GM18502 (cell line): Measurements from ENCODE around the gene ZFHX3.

Experiments used
- ATAC-seq: cut with Tn5 transposase; IDR thresholded peaks from one replicate; pipeline ENCODE4 v1.9.1; 2021; ENCODE audit warnings: mild to moderate bottlenecking; ENCODE audit not compliant: unreplicated experiment, poor library complexity

The ZFHX3 gene

DNA sequence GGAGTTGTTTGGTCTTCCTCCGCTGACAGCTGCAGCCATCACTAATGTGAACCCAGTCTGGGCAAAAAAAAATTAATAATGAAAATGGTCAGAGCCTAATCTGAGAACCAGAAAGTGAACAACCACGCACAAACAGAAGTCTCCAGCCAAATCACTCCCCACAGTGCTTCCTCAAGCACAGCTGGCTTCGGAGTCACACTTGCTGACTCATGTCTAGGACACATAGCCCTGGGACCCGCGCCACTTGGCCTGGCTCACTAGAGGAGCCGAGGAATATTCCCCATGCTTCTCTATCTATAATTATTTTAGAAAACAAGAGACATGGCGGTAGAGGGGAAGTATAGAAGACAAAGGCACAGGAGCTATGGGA is 109.1 kb downstream of the ZFHX3 start:
- ATAC-seq: no peak

DNA sequence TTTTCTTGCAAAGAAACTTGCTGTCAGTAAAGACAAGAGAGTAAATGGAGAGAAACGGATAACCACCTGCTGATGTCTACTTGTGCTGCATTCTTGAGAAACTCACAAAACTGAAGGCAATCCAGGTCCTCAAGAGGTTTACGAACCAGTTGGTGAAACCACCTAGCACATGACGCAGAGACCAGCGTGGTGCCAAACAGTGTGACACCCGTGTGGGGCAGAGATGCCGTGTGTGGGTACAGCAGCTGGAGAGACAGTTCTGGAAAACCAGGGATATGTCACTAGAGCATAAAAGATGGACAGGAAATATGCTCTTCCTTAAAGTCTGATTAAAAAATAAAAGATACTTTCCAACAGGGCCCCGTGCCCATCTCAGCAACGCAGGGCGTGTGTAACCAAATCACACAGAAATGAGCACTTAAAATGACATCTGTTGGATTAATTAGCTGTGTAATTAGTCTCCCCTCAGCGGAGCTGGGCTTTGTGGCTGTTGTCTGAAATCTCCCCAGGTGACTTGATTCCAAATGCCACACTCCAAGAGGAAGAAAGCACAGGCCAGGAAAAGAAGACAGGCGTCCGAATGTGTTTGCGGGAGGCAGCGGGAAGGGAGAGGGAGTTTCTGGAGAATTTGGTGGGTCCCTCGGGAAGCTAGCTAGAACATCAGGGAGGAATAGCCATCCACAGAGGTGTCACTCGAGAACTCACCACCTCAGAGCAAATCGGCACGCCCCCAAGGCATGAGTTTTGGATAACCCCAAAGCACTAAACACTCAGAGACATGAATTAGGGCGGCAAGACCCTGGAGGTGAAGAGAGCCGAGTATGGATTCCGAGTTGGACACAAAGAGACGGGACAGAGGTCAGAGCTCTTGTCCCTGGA is 109.8 kb downstream of the ZFHX3 start:
- ATAC-seq: no peak

- ATAC-seq: no peak
Measured at GRCh38 chr16:72937360-72937759, 110.6 kb downstream of the ZFHX3 start.

GRCh38 chr16:72936408-72936807 is 111.5 kb downstream of the ZFHX3 start:
- no peak for ATAC-seq

DNA sequence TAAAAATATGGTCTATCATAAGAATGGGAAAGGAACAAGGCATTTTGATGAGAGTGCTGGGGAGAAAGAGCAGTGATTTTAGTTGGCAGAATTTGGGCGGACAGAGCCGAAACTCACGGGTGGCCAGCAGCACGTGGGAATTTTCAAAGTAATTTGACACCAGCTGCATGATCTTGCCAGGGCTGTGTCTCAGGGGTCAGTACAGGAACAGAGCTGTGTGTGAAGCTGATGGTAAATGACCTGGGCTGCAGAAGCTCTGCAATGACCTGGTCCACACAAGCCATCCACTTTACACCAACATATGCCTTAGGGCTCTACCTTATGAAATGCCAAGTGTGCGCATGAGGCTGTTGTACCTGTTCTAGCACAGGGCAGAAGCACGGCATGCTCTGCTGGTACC is 112.0 kb downstream of the ZFHX3 start:
- ATAC-seq: no peak

GRCh38 chr16:72934636-72935403 is 113.1 kb downstream of the ZFHX3 start:
- no peak for ATAC-seq

GRCh38 chr16:72932677-72933335 is 115.1 kb downstream of the ZFHX3 start:
- no peak for ATAC-seq

DNA sequence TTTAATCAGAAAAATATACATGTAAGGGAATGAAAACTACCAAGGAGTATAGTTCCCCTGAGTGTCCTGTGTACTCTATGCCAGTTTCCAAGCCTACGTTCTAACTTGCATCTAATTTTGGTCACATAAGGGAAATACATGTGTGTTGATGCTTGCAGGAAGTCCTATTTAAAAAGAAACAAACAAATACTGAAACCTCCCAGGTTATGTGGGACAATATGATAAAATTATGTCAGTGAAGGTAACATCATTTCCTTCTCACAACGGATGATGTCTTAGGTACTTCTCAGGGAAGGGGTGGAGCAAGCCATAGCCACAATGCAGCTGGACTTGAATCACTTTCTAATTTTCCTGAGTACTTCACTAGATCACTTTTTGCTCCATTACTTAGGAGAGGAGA is 115.9 kb downstream of the ZFHX3 start:
- ATAC-seq: no peak

DNA sequence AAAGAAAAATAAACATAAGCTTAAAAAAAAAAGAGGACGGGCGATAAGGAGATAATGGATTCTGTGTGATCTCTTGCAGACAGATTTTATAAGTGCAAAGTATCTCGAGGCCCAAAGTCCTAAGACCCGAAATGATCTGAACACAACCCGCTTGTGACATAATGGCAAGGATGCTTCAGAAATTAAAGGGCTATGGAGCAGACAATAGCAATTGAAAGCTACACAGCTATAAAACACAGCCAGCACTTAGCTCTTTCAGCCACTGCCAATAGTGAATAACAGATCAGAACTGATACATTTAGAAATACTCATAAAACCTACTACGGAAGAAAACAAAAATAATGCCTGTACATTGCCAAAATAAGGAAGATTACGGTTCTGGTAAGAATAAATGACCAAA is 117.5 kb downstream of the ZFHX3 start:
- no peak for ATAC-seq

DNA sequence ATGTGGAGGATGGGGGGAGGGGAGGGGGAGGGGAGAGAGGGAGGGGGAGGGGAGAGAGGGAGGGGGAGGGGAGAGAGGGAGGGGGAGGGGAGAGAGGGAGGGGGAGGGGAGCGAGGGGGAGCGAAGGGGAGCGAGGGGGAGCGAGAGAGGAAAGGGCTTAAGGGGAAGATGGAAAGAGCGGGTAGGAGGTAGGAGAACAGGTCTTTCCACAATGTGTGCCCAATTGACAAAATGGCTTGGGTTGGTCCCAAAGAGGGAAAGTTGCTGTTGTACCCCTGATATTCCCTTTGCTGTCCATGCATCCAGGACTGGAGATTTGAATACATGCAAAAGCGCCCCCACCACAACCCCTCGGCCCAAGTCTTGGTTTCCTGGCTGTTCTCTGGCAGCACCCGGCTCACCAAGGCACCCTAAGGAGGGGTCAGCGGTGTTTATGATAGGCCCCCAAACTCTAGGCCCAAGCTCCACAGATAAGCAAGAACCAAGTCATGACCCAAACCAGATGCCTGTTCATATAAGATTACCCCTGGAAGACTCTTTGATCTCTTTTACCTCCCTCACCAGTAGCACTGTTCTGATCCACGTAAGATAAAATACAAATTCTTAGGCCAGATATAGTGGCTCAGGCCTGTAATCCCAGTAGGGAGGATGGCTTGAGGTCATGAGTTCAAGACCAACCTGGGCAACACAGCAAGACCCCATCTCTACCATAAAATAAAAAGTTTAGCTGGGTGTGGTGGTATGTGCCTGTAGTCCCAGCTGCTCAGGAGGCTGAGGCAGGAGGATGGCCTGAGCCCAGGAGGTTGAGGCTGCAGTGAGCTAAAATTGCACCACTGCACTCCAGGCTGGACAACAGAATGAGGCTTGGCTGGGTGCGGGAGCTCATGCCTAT is 119.6 kb downstream of the ZFHX3 start:
- ATAC-seq: no peak

GRCh38 chr16:72927199-72928089 is 120.5 kb downstream of the ZFHX3 start:
- no peak for ATAC-seq

DNA sequence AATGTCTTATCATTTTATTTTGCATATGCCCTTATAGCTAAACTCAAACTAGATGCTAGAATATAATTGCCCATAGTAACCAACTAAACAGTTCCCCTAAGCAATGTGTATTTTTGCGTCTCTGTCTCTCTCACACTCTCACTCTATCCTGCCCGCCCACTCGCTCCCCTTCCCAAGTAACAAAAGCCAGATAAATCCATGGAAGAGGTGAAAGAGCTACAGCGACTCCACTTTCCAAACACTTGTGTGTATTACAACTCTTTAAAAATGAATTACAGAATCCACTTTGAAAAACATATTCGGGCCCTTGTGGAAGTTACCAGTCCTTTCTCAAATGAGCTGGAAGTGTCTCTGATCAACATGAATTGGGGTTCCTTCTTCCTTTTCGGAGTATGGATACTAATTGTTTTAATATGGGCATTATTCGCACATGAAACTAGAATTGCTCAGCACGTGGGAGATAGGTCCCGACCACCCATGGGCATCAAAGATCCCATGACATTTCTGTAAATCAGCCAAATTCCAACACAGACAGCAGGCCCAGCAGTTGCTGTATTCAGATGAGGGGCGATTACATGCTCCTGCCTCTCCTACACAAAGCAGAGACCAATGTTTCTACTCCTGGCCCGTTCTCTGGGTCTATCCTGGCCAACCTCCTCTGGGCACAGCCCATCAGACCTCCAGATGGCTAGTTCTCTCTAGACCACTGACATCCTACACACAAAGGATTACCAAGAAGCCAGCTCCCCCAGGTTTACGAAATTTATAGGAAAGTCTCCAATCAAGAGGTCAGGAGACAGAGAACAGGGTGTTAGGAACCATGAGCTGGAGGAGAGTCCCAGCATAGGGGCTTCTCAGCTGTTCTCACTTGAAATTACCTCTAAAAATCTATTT is 121.5 kb downstream of the ZFHX3 start:
- no peak for ATAC-seq

DNA sequence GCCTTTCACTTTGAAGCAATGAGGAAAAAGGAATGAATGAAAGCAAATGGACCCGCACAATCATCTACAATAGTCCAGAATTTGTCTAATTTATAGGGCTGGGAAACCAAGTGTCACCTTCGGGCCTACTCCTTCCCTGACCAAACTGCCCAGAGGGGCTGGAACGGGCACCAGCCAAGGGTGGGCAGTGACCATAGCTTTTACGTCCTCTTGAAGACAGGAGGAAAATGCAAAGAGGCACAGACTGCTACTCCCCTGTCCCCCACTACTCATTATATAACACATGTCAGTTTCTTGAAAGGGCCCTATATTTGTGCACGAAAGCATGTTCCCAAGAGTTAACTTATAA is 122.3 kb downstream of the ZFHX3 start:
- no peak for ATAC-seq

DNA sequence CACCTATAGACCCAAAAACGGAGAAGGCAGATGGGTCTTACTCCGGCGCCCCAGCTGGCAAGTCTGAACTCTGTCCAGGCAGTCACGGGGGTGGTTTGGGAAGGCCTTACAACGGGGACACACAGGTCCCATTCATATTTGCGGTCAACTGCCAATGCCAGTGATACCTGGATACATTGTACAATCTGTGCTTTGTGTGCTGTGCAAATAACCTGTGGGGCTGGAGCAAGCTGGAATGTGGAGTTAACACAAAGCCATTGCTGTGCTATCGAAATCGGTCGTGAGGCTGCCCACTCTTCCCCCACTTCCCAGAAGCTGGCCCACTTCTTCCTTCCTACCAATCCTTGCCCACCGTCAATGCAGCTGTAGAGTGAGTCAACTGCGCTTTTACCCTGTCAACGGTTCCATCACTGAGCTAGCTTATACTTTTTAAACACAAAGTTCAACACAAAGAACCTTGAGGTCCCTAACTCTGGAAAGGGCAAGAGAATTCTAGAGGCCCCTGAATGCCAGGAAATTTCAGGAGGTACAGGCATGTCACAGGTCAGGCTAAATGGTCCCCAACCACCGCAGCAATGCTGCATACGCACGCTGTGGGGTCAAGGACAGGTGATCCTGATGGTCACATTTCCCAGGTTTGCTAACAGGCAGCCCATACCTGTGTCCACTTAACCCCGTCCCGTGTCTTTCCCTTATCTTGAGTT is 122.8 kb downstream of the ZFHX3 start:
- no peak for ATAC-seq

- no peak for ATAC-seq
Measured at GRCh38 chr16:72924537-72924926, 123.4 kb downstream of the ZFHX3 start.

DNA sequence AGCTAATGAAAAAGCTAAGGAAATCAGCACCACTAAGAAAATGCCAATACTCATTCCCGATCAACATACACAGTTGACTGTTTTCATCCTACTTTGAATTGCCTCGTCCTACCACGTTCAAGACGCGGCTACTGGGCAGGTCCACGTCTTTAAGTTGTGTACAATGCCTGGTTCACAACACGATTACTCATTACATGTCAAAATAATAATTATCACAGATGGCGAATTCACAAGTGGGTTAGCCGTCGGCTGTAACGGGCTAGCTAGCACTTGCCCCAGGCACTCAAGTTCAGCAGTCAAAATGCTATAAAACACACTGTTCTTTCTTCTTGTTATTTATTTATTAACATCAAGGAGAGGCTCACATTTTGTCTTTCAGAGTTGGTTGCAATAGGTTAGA is 124.2 kb downstream of the ZFHX3 start:
- ATAC-seq: no peak

DNA sequence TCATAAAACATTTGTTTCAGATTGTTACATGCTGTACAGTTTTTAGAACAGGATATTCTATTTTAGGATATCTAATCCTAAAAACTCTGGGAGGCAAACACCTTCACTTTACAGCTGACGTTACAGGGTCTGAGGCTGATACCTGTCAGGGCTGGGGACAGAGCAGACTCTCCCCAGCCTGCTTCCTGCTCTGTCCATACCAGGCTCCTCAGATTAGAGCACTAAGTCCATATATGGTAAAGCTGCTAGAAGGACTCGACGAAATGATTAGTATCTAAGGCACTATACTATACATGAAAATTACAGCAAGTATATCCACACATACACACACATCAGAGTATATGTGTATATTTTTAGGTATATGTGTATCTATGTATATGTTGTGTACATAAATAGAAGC is 125.2 kb downstream of the ZFHX3 start:
- no peak for ATAC-seq

GRCh38 chr16:72921620-72922019 is 126.3 kb downstream of the ZFHX3 start:
- no peak for ATAC-seq
